Lower leg skin (tissue), 3 donors: ENCODE data around the gene BCL2.

Experiments
- CTCF ChIP-seq, 3 donors: fragments of 450-650 bp; IDR thresholded peaks; one replicate each; pipeline ENCODE4 v1.5.1; 2016; ENCODE audit warnings: antibody characterized with exemption in 3 of 3, mild to moderate bottlenecking in 3 of 3, moderate library complexity in 2 of 3
- POLR2A ChIP-seq, 2 donors: fragments of 450-650 bp; IDR thresholded peaks; one replicate each; pipeline ENCODE4 v1.6.1; 2016 to 2017; ENCODE audit warnings: antibody characterized with exemption in 2 of 2, mild to moderate bottlenecking in 1 of 2, moderate library complexity in 1 of 2

- no peak for TF ChIP-seq CTCF (IDR thresholded peaks at IDR 0.05)
- TF ChIP-seq POLR2A (IDR thresholded peaks at IDR 0.05), result no peak
Observed at GRCh38 chr18:63319383-63320122, at the start of gene BCL2.
